HG02938 (cell line): ENCODE results near the gene TBC1D5.
A peak's percentile ranks its signal among the peaks of the same experiment; 100 is the strongest.
"Not testable (repeated sequence)": the region's sequence is repeated elsewhere in the genome, so short reads cannot be mapped to it uniquely, and the experiment has no call there.

Experiments
- ATAC-seq: cut with Tn5 transposase; IDR thresholded peaks from one replicate; pipeline ENCODE4 v1.9.1; 2021; ENCODE audit warnings: mild to moderate bottlenecking, moderate library complexity; ENCODE audit not compliant: unreplicated experiment

TBC1D5 gene, protein sequence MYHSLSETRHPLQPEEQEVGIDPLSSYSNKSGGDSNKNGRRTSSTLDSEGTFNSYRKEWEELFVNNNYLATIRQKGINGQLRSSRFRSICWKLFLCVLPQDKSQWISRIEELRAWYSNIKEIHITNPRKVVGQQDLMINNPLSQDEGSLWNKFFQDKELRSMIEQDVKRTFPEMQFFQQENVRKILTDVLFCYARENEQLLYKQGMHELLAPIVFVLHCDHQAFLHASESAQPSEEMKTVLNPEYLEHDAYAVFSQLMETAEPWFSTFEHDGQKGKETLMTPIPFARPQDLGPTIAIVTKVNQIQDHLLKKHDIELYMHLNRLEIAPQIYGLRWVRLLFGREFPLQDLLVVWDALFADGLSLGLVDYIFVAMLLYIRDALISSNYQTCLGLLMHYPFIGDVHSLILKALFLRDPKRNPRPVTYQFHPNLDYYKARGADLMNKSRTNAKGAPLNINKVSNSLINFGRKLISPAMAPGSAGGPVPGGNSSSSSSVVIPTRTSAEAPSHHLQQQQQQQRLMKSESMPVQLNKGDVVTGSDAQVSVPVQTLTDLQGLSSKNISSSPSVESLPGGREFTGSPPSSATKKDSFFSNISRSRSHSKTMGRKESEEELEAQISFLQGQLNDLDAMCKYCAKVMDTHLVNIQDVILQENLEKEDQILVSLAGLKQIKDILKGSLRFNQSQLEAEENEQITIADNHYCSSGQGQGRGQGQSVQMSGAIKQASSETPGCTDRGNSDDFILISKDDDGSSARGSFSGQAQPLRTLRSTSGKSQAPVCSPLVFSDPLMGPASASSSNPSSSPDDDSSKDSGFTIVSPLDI

DNA sequence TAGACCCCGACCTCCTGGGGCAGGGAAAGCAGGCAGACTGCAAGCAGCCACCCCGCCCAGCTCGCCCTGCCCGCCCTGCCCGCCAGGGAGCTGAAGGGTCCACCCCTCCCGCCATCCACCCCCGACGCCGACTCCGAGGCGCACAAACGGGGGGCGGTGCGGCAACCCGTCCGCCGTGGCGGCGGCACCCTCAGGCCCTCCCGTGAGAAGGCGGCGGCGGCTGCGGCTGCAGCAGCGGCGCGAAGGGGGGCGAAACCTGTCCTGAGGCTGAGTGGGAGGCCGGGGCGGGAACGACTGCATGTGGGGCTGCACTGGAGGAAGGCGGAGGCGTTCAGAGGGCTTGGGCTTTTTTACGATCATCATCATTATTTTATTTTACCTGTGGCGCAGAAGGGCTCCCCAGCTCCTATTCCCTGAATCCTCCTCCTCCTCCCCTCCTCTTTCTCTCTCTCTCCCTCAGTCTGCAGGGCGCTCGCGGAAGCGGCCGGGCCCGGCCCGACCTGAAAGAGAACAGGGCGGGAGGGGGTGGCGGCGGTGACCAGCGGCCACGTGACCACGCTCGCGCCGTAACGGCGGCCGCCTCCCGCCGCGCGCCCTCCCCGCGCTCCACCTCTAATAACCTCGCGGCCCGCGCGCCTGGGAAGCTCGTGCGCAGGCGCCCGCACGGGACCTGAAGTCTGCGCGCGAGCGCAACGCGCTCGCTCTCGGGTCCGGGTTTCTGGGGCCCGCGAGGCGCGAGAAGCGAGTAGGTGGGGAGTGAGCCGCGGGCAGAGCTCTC, at the start of gene TBC1D5:
Gene TBC1D5, minus strand, starts transcription at position 530 of the 778 bp plus-strand sequence. CDS start 234,061 bp downstream, outside the sequence.
- peak; percentile 68 for ATAC-seq

DNA sequence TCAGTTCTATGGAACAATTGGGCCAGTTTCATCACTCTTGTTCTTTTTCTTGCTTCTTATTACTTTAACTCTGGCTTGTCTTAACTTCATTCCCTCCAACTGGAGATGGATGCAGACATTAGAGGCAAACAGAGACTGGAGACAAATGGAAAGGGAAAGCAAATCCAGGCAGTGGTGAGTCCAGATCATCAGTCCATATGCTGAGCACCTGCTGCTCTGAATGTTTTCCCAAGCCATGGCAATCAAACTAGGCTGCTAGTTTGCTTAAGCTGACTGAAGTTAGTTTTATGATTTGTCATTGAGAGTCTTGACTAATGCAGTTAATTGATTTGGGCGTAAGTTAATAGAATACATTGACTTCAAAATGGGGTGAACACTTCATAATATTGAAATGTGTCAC, 41.0 kb upstream of the TBC1D5 start:
- ATAC-seq, result no peak

DNA sequence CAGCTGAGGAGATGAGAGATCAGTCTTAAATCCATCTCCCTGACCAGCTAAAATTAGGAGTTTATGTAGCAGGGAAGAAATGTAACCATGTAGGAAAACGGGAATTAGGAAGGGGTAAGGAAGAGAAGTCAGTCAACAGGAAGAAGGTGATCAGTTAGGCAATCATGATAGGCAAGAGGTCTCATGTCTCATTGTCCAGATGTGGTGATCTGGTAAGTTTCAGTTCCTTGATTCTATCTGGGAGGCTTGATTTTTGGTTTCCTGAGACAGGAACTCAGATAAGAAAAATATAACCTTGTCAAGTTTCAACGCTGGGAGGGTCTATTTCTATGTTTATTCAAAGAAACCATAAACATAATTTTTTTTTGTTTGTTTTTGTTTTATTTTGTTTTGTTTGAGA, 40.3 kb upstream of the TBC1D5 start:
- peak; percentile 70 for ATAC-seq

DNA sequence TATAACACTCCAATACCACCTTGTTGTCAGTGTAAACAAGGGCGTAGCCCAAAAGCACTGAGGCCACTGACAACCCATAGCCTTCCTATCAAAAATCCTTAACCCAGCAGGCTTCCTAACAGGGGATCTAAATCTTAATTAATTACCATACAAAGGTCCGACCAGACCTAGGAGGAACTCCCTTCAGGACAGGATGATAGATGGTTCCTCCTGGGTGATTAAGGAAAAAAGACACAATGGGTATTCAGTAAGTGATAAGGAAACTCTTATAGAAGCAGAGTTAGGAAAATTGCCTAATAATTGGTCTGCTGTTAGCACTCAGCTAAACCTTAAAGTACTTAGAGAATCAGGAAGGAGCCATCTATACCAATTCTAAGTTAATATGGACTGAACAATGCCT, 37.9 kb upstream of the TBC1D5 start:
- ATAC-seq, result not testable (repeated sequence)

DNA sequence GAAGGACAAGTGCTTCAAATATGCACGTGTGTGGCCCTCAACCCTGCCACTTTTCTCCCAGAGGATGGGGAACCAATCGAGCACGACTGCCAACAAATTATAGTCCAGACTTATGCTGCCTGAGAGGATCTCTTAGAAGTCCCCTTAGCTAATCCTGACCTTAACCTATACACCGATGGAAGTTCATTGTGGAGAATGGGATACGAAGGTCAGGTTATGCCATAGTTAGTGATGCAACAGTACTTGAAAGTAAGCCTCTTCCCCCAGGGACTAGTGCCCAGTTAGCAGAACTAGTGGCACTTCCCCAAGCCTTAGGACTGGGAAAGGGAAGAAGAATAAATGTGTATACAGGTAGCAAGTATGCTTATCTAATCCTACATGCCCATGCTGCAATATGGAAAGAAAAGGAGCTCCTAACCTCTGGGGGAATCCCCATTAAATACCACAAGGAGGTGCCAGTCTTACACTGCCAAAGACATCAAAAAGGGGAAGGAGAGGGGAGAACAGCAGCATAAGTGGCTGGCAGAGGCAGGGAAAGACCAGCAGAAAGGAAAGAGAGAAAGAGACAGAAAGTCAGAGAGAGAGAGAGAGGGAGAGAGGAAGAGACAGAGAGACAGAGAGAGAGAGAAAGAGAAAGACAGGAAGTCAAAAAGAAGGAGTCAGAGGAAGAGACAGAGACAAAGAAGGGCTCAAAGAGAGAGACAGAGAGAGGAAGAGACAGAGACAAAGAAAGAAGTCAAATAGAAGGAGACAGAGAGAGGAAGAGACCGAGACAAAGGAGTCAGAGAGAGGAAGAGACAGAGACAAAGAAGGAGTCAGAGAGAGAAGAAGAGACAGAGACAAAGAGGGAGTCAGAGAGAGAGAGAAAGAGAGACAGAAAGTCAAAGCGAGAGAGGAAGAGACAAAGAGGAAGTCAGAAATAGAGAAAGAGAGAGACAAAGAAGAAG, 37.1 kb upstream of the TBC1D5 start:
- not testable (repeated sequence) for ATAC-seq

DNA sequence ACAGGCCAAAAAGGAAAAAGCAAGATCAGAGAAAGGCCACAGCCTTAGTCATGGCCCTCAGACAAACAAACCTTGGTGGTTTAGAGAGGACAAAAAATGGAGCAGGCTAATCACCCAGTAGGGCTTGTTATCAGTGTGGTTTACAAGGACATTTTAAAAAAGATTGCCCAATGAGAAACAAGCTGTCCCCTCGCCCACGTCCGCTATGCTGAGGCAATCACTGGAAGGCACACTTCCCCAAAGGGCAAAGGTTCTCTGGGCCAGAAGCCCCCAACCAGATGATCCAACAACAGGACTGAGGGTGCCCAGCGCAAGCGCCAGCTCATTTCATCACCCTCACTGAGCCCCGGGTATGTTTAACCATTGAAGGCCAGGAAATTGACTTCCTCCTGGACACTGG, 34.9 kb upstream of the TBC1D5 start:
- ATAC-seq, result not testable (repeated sequence)

DNA sequence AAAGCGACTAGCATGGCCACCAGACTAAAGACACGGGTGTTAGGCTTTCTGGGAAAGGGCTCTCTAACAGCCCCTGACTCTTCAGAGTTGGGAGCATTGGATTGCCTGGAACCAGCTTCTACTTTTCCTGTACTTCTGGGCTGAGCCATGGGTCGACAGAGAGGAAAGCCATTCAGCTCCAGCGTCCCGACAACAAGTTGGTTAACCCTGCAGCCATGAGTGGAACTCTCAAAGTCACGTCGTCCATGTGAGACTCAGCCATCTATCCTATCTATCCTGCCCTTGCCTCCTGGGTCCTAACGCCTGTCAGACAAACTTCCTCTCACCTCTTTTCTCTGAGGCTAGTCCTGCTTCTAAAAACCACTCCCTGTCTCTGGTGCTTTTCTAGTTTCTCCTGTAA, 32.6 kb upstream of the TBC1D5 start:
- no peak for ATAC-seq

DNA sequence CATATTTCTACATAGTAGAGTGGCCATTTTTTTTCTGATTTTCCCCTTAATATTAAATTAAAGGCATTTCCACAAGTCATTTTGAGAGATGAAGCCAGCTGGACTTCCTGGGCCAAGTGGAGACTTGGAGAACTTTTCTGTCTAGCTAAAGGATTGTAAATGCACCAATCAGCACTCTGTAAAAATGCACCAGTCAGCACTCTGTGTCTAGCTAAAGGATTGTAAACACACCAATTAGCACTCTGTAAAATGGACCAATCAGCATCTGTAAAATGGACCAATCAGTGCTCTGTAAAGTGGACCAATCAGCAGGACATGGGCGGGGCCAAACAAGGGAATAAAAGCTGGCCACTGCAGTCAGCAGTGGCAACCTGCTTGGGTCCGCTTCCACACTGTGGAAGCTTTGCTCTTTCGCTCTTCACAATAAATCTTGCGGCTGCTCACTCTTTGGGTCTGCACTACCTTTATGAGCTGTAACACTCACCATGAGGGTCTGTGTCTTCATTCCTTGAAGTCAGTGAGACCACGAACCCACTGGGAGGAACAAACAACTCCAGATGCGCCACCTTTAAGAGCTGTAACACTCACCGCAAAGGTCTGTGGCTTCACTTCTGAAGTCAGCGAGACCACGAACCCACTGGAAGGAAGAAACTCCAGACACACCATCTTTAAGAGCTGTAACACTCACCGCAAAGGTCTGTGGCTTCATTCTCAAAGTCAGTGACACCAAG, 31.9 kb upstream of the TBC1D5 start:
- not testable (repeated sequence) for ATAC-seq

DNA sequence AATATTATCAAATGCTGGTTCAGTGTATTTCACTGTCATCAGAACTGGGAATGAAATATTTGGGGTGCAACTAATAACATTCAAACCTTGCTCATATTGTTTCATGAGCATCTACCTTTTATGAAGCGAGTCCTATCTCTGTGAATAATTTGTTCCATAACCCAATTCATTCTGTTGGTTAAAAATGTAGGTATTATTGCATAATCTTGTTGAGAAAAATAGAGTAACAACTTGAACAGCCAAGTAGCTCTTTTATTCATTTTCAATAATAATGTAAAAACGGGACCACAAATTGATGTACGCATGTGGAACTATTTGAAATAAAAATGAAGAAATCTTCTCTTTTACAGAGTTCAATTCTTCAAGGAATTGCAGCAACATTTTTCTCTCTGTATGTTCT, 30.1 kb upstream of the TBC1D5 start:
- ATAC-seq, result no peak

DNA sequence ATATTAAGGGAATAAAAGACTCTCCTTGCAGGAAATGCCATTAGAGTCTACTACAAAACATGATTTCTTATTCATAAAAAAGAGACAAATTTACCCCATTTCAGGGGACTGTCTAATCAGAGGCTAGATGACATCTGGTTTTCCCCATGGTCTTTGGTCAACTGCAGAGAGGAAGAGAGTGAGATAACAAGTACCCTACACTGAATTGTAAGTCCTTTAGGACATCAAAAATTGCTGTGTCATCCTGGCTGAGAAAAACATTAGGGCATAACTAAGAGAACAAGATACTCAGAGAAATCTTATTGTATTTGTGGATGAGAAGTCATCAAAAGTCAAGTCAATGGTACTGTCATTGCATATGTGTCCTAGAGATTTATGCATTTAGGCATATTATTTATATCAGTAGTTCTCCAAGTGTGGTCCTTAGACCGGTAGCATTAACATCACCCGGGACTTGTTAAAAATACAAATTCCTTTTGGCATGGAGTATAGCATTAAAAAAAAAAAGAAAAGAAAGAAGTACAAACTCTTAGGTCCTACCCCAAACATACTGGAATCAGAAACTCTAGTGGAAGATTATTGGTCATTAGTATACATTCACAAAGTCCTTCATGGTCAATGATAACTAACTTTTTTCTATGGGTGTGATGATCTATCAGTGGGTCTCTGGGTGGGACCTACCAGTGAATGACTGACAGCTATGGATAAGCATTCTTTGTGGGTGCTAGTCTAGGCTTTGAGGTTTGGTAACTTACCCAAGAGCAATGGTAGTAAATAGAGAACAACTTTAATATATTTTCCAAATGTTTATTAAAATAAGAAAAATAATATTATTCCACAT, 29.0 kb upstream of the TBC1D5 start:
- ATAC-seq, result no peak

DNA sequence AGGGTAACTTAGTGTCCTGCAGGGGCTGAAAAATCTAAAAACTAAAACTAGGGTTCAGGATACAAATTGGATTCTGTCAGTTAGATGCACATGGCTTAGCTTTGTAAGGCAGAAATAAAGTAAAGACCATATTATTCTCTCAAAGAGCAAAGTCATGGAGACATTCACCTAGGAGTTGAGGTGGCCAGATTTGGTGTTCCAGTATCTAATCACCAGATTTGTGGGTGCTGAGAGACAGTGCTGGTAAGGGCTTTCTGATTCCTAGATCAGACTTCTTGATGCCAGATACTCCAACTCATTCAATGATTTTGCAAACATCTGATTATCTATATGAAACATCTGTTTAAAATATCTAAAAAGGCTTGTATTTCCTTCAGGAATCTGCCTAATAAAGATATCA, 28.3 kb upstream of the TBC1D5 start:
- ATAC-seq, result no peak

DNA sequence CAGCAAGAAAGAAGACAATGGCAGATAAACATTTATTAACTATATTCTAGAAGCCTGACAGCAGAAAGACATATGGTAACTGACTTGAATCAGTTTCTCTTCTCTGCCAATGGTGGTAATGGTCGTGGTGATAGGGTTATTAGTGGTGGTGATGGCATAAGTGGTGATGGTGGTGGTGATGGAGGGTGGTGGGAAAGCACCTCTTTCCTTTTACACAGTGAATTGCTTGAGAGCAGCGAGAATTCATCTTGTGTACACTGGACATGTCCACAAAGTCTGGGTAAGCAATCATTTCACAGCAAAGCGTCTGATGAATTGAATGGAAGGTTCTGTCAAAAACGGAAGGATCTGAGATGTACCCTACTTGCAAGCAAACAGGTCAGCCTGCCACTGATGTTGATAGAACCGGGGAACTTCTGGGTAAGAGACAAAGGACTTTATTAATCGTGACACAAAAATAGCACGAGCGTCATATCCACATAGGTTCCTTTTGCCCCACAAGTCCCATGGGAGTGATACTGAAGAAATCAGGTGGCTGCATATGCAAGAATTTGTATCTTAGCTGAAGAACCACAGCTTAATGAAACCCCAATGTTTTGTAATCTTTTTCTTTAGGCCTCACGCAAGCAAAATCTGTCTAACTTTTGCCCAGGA, 23.5 kb upstream of the TBC1D5 start:
- ATAC-seq, result peak; percentile 87

DNA sequence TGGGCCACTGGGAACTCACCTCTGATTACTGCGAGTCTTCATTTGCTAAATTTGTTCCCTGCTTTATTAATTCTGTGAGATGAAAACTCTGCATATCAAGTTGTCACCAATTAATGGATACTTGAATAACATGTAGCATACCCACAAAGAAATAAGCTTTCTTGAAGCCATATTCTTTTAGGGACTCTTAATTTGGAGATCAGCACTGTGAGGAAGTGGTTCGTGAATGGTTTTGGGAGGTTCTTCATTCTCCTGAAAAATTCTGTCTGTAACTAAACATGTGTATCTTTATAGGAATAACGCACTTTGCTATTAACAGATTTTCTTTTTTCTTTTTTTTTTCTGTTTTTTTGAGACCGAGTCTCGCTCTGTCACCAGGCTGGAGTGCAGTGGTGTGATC, 19.1 kb upstream of the TBC1D5 start:
- no peak for ATAC-seq

DNA sequence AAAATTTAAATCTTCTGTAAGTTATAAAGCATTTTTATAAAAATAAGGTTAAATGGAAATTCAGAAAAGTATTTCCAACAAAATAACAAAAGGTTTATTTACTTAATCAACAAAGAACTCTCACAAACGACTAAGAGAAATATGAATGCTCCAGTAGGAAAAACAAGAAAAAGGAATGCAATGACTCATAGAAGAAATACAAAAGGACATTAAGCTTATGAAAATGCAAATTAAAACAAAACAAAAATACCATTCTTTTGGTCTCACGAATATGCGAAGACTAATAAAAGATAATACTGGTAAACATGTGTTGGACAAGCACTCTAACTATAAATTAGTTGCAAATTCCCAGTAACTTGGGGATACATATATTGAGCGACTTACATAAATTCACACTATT, 17.5 kb upstream of the TBC1D5 start:
- ATAC-seq, result no peak

DNA sequence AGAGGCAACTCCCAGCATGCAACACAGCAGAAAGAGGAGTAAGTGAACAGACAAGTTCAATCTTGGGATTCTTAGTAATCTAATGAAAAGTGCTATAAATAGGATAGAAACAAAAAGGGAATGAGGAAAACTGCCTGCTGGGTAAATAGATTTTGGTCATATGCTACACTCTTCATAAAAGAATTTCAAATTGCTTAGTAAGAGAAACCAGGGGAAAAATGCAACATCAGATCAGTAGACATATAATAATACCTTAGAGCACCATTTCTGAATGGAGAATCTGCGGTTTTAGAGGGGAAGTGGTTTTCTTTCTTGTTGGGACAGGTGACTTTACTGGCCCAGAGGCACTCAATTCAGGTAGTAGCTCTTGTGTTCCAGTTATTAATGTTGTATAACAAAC, 13.4 kb upstream of the TBC1D5 start:
- ATAC-seq, result no peak

DNA sequence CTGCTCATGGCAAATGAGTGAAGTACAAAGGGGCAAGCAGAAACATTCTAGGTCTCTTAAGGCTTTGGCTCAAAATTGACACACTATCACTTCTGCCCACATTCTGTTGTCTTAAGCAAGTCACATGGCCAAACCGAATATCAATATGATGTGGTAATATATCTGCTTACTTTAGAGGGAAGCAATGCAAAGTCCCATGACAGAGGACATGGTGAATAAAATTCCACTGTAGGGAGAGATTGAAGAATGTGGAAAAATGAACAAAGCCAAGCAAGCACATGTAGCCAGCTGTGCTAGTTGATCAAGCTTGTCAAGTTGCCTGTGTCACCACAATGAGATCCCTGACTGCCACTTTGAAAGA, 11.2 kb upstream of the TBC1D5 start:
- no peak for ATAC-seq

DNA sequence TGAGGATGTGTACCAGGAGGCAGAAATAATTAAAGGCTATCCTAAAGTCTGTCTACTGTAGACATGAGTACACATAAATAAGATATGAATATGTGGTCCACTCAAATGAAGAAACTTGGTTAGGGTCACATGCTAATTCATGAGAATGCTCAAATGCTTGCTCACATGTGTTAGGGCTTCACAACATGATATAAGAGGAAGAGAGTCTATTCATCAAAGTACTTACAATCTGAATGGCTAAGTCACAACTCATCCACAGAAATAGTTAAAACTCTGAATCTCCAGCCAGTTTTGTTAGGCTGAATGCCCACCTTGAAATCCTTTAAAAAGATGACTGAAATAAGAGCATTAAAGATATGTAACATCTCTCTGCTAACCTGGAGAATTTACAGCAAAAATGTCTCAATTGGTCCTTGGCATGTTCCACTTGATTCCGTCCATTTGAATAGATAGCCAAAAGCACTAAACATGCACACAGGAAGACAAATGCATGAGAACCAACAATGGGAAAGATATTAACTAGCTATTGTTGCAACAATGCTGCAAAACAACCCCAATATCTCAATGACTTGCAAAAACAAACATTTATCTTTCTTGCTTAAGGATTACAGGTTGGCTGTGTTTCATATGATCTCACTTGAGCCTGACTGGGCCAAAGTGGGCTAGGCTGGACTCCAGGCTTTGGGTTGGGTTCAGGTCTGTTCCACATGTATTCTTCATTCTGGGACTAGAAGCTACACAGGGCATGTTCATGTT, 10.6 kb upstream of the TBC1D5 start:
- no peak for ATAC-seq

DNA sequence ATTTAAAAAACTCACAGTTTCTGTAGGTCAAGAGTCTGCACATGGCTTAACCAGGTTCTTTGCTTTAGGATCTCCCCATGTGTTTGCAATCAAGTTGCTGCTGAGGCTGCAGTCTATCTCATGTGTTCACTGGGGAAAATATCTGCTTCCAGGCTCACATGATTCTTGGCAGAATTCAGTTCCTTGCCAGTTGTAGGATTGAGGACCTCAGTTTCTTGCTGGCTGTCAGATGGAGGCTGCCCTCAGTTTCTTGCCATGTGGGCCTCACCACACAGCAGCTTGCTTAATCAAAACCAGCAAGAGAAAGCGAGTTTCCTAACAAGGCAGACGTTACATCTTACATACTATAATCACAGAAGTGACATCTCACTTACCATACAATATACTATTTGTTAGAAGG, 10.0 kb upstream of the TBC1D5 start:
- ATAC-seq, result no peak
